Embryonic facial prominence (tissue), 1 donor: Measurements from ENCODE around the gene LMAN2.

ENCODE experiments used
- DNase-seq: peaks from one replicate; pipeline ENCODE4 v3.0.0-alpha.2; 2016; ENCODE audit errors: extremely low spot score

The LMAN2 gene

DNA sequence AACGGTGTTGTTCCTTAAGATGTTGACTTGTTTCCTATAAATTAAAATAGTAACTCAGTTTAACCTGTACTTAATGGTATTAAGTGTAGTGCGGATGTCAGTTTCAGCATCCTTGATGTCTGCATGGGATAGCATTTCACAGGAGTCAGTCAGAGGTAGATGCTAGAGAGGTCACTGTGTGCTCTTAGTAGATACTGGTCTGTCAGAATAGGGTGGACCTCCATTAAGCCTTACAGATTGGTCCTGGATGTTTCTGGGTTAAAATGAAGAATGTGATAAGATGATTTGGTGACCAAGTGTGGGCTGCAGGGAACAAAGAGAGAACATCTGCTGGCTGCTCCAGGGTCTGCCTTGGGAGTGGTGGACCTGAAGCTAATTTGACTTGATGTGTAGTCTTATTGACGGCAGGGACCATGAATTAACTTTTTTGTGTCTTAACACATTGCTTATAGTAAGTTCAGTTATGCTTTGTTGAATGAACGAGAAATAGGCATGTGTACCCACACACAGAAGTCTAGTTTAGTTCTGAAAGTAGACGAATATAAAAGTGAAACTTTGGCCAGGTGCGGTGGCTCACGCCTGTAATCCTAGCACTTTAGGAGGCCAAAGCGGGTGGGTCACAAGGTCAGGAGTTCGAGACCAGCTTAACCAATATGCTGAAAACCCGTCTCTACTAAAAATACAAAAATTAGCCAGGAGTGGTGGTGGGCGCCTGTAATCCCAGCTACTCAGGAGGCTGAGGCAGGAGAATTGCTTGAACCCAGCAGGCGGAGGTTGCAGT lies 60.5 kb downstream of the LMAN2 start:
- DNase-seq, result no peak

DNA sequence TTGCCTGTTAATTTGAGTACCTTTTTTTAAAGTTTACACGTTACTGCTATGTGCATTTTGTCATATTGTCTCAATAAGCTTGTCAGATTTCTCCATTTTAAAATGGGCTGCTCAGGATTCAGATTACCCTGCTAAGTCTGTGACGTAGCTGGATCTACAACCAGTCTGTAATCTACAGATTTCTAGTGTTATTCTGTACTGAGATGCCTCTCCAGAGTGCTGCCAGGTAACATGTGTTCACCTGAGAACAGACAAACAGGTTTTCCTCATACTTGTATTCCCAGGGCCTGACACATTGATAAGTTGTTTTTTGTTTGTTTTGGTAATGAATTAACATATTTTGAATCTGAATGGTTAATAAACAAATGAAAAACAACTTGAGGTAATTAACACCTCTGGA lies 63.3 kb downstream of the LMAN2 start:
- no peak for DNase-seq
